ENCODE measurements around the gene ARPP19. TPM values are rescaled to one million over a fixed set of nuclear protein-coding genes. Genes with fewer than 3 reads are reported as not detected.

The ARPP19 gene
- total RNA-seq, 2 experiments from 2014 or later, result 48.0 to 101 TPM

DNA sequence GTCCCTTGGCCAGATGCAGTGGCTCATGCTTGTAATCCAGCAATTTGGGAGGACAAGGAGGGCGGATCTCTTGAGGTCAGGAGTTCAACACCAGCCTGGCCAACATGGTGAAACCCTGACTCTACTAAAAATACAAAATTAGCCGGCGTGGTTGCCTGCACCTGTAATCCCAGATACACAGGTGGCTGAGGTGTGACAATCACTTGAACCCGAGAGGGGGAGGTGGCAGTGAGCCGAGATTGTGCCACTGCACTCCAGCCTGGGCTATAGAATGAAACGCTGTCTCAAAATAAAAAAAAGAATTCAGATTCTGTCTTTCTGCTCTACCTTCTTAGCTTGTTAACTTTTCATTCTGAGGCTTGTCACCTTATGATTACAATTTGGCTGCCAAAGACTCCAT lies 62.3 kb downstream of the ARPP19 start:
- peaks cover 97% of the 10 kb centered on the region for H3K79me2 ChIP-seq (ENCODE audit: insufficient read depth, low read depth, low read length)
- no peaks in the 10 kb centered on the region for H3K9me2 ChIP-seq (ENCODE audit: insufficient read depth, low read length)
- DNase-seq (ENCODE audit: low spot score), result peak; percentile 24
- peaks cover 84% of the 10 kb centered on the region for H3K4me1 ChIP-seq (ENCODE audit: insufficient read depth, low read length, poor library complexity, severe bottlenecking)
- peaks cover 4% of the 10 kb centered on the region; the same call in 1 of the 2 replicates for H3K36me3 ChIP-seq (ENCODE audit: insufficient read depth, low read length)
- 0 out of 2 replicates have a peak, but pooled peaks cover 10% of the 10 kb centered on the region for H3K9me3 ChIP-seq (ENCODE audit: low read length)
- CTCF ChIA-PET (ENCODE audit: unreplicated experiment), result no interaction called here
- H3K27ac ChIP-seq (ENCODE audit: low read depth, low read length, poor library complexity, severe bottlenecking), result peak overlapping the region; percentile 16
- POLR2A ChIA-PET, result interaction anchor here (0.8 to 2.8 kb wide), 8 partner anchors 10 to 171 kb away, joined by 3 to 18 read pairs (median 4); partner anchors contain the start of gene MYO5A
- intact Hi-C loops (cut with micrococcal nuclease; ENCODE audit: unreplicated experiment), result no loop called here
- H3K4me3 ChIP-seq (ENCODE audit: low read depth, low read length, poor library complexity, severe bottlenecking), result peak overlapping the region; percentile 17
- peak overlapping the region; percentile 72 for H3K4me2 ChIP-seq (ENCODE audit: low read length)
- no TSS peak for BruUV-seq (replicated peaks)
- TF ChIP-seq CTCF (conservative IDR thresholded peaks at IDR 0.05; ENCODE audit: low read length), result no peak
- TF ChIP-seq EZH2phosphoT487 (IDR thresholded peaks at IDR 0.05; ENCODE audit: borderline replicate concordance, low read depth, low read length), result no peak
- H4K20me1 ChIP-seq (ENCODE audit: insufficient read depth, low read length), result 0 out of 2 replicates have a peak, but pooled peaks cover 10% of the 10 kb centered on the region
- H2AFZ ChIP-seq (ENCODE audit: low read length), result no peak overlapping the region

DNA sequence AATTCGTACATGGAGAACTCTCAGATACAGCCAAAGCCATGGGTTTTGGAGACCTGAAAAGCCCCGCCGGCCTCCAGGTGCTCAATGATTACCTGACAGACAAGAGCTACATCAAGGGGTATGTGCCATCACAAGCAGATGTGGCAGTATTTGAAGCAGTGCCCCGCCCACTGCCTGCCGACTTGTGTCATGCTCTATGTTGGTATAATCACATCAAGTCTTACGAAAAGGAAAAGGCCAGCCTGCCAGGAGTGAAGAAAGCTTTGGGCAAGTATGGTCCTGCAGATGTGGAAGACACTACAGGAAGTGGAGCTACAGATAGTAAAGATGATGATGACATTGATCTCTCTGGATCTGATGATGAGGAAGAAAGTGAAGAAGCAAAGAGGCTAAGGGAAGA lies 63.7 kb downstream of the ARPP19 start:
- Histone ChIP-seq H3K4me1 (ENCODE audit: insufficient read depth, low read length, poor library complexity, severe bottlenecking) (peaks cover 79% of the 10 kb centered on the region), H3K9me3 (ENCODE audit: low read length) (0 out of 2 replicates have a peak, but pooled peaks cover 10% of the 10 kb centered on the region), H3K4me2 (ENCODE audit: low read length) (peak overlapping the region; percentile 97), H3K36me3 (ENCODE audit: insufficient read depth, low read length) (peaks cover 9% of the 10 kb centered on the region; the same call in 1 of the 2 replicates), H3K79me2 (ENCODE audit: insufficient read depth, low read depth, low read length) (peaks cover 95% of the 10 kb centered on the region), H4K20me1 (ENCODE audit: insufficient read depth, low read length) (0 out of 2 replicates have a peak, but pooled peaks cover 3% of the 10 kb centered on the region), H3K27ac (ENCODE audit: low read depth, low read length, poor library complexity, severe bottlenecking) (peak overlapping the region; percentile 94), H2AFZ (ENCODE audit: low read length) (no peak overlapping the region; the same call in 1 of the 2 replicates), H3K9me2 (ENCODE audit: insufficient read depth, low read length) (no peaks in the 10 kb centered on the region), H3K4me3 (ENCODE audit: low read depth, low read length, poor library complexity, severe bottlenecking) (peak overlapping the region; percentile 17)
- CTCF ChIA-PET (ENCODE audit: unreplicated experiment), result no interaction called here
- intact Hi-C loops (cut with micrococcal nuclease; ENCODE audit: unreplicated experiment), result loop anchor here (1.0 to 2.0 kb wide), 2 partner anchors 24 to 39 kb away; no protein-coding TSS in a partner anchor
- POLR2A ChIA-PET, result interaction anchor here (0.7 to 2.3 kb wide), 9 partner anchors 9 to 172 kb away, joined by 3 to 9 read pairs (median 4); no protein-coding TSS in a partner anchor
- no peak for TF ChIP-seq EZH2phosphoT487 (IDR thresholded peaks at IDR 0.05; ENCODE audit: borderline replicate concordance, low read depth, low read length)
- no peak for TF ChIP-seq CTCF (conservative IDR thresholded peaks at IDR 0.05; ENCODE audit: low read length)
- peak; percentile 60 for DNase-seq (ENCODE audit: low spot score)
- no TSS peak for BruUV-seq (replicated peaks)
